ENCODE results near the gene P4HB. TPM values are rescaled to one million over a fixed set of nuclear protein-coding genes. Genes with fewer than 3 reads are reported as not detected.

The P4HB gene
- total and polyA plus RNA-seq, 12 donors = 244 to 801 (median 332) TPM

GRCh38 chr17:81833160-81833920 is 27.0 kb downstream of the P4HB start, which contains the start of gene MCRIP1:
Gene MCRIP1, minus strand, starts transcription at chr17:81833291. Its CDS starts 8,785 bp downstream, at chr17:81824506.
- peak; percentile 85 to 96 (median 94) for ATAC-seq
- TF ChIP-seq CTCF (IDR thresholded peaks at IDR 0.05) = no peak
- Histone ChIP-seq H3K27ac (peak within 1 kb of the TSS; percentile 72 to 99 (median 94)), H3K9me3 (no peaks in the 10 kb centered on the region), H3K4me3 (peak within 1 kb of the TSS; percentile 77 to 94 (median 90)), H3K4me1 (peaks cover 12 to 36% (median 28%) of the 10 kb centered on the region in 9 donors), H3K36me3 (peaks cover 0 to 5% (median 0%) of the 10 kb centered on the region in 9 donors), H3K27me3 (no peaks in the 10 kb centered on the region)
- 2 to 3% methylated on average over 61 to 74 of the region's 76 CpGs for WGBS, 2 donors
- DNase-seq = peak; percentile 94 to 97
- intact Hi-C loops (cut with DNase I) = loop anchor here in 1 of 10 donors (5.0 kb wide), 1 partner anchor 39 kb away; the partner anchor contains the start of gene ARHGDIA

- intact Hi-C loops (cut with DNase I) = loop anchor here in 1 of 10 donors (5.0 kb wide), 1 partner anchor 40 kb away; the partner anchor contains the start of gene ARHGDIA
- no peaks in the 10 kb centered on the region for H3K27me3 ChIP-seq
- H3K9me3 ChIP-seq = no peaks in the 10 kb centered on the region
- no peak for TF ChIP-seq CTCF (IDR thresholded peaks at IDR 0.05)
- H3K4me1 ChIP-seq = peaks cover 12 to 37% (median 28%) of the 10 kb centered on the region in 9 donors
- DNase-seq (no peak), ATAC-seq (peak in 7 of 8 donors; percentile 12 to 66 (median 31))
- H3K27ac ChIP-seq = peak overlapping the region; percentile 72 to 96 (median 92)
- WGBS, 2 donors = 0 to 1% methylated on average over 42 to 65 of the region's 65 CpGs
- peak overlapping the region; percentile 61 to 94 (median 89) for H3K4me3 ChIP-seq
- H3K36me3 ChIP-seq = peaks cover 0 to 5% (median 0%) of the 10 kb centered on the region in 9 donors
These were observed 27.7 kb downstream of the P4HB start for GRCh38 chr17:81832608-81833159.

- H3K9me3 ChIP-seq = no peaks in the 10 kb centered on the region
- no peak for TF ChIP-seq CTCF (IDR thresholded peaks at IDR 0.05)
- no peaks in the 10 kb centered on the region for H3K27me3 ChIP-seq
- peak overlapping the region; percentile 61 to 94 (median 89) for H3K4me3 ChIP-seq
- H3K27ac ChIP-seq = peak overlapping the region; percentile 72 to 96 (median 92)
- no peak for DNase-seq
- intact Hi-C loops (cut with DNase I) = loop anchor here in 1 of 10 donors (5.0 kb wide), 1 partner anchor 40 kb away; the partner anchor contains the start of gene ARHGDIA
- peaks cover 0 to 5% (median 0%) of the 10 kb centered on the region in 9 donors for H3K36me3 ChIP-seq
- 20 to 21% methylated on average over 18 of the region's 18 CpGs for WGBS, 2 donors
- ATAC-seq = peak in 6 of 8 donors; percentile 23 to 56 (median 45)
- peaks cover 12 to 37% (median 27%) of the 10 kb centered on the region in 9 donors for H3K4me1 ChIP-seq
These were observed 28.3 kb downstream of the P4HB start for GRCh38 chr17:81831957-81832607.

- Histone ChIP-seq H3K4me1 (peaks cover 12 to 37% (median 27%) of the 10 kb centered on the region in 9 donors), H3K27me3 (no peaks in the 10 kb centered on the region), H3K9me3 (no peaks in the 10 kb centered on the region), H3K4me3 (peak overlapping the region in 2 of 10 donors; percentile 73 to 91), H3K27ac (peak overlapping the region in 9 of 10 donors; percentile 82 to 96 (median 93)), H3K36me3 (peaks cover 0 to 5% (median 0%) of the 10 kb centered on the region in 9 donors)
- ATAC-seq (no peak), DNase-seq (no peak)
- intact Hi-C loops (cut with DNase I) = loop anchor here in 1 of 10 donors (5.0 kb wide), 1 partner anchor 41 kb away; the partner anchor contains the start of gene ARHGDIA
- TF ChIP-seq CTCF (IDR thresholded peaks at IDR 0.05) = no peak
- 85 to 89% methylated on average over 7 of the region's 7 CpGs for WGBS, 2 donors
These were observed 28.8 kb downstream of the P4HB start for GRCh38 chr17:81831563-81831956.

Measured in heart right ventricle (tissue), 16 donors.